H1 (cell line): ENCODE measurements around the gene ZNF212. TPM values are rescaled to one million over a fixed set of nuclear protein-coding genes. Genes with fewer than 3 reads are reported as not detected.

Experiments used
- BCL11A ChIP-seq, 2 experiments: IDR thresholded peaks; one replicate each; pipeline ENCODE4 v1.6.1; 2011; ENCODE audit warnings: low read depth in 2 of 2, low read length in 2 of 2, mild to moderate bottlenecking in 2 of 2
- BRCA1 ChIP-seq: IDR thresholded peaks from 2 replicates; pipeline ENCODE4 v1.6.1; 2012; ENCODE audit warnings: low read depth, low read length, improper control_type of control experiment
- FOSL1 ChIP-seq: IDR thresholded peaks from 2 replicates; pipeline ENCODE4 v1.6.1; 2011; ENCODE audit warnings: mild to moderate bottlenecking, low read depth, low read length, moderate library complexity; ENCODE audit not compliant: insufficient read depth
- MAFK ChIP-seq: IDR thresholded peaks from 2 replicates; pipeline ENCODE4 v1.6.1; 2012; ENCODE audit warnings: low read depth, mild to moderate bottlenecking, improper control_type of control experiment, low read length
- ZNF274 ChIP-seq: IDR thresholded peaks from 2 replicates; pipeline ENCODE4 v1.7.0; 2012; ENCODE audit warnings: low read length, borderline replicate concordance; ENCODE audit errors: extremely low read depth
- polyA plus RNA-seq, 7 experiments: library from polyadenylated mRNA; depleted of rRNA in 3 of 7; stranded (reverse) in 5 of 7; unstranded in 2 of 7; fragments of >200 nt in 5 of 7; fragments of 200-250 nt in 2 of 7; gene quantifications; 1 replicate in 5 of 7; 2 replicates in 1 of 7; 4 replicates in 1 of 7; pipeline versions ENCODE4 v1.2.1 to v1.2.3, GENCODE V29; 2011 to 2013; ENCODE audit warnings: missing spikeins in 2 of 7, mixed read lengths in 2 of 7
- total RNA-seq: library from RNA; stranded (reverse); fragmentation: NEBNext Ultra II Directional; extraction: Animal tissue kit (Norgen Biotek cat#: 25700); gene quantifications from 2 replicates; pipeline ENCODE4 v1.2.1, GENCODE V29; 2021

The ZNF212 gene
- total and polyA plus RNA-seq, 2 of the 8 experiments (the other 6 are each of a cell fraction or from before 2014, with no cell fraction given), result 6.7 to 19.3 TPM

- TF ChIP-seq MAFK (no peak), FOSL1 (no peak), BCL11A (IDR thresholded peaks at IDR 0.05; ENCODE audit: low read depth in 2 of 2, low read length in 2 of 2) (no peak), ZNF274 (no peak), BRCA1 (no peak)
These were observed 40.7 kb downstream of the ZNF212 start (continued) for GRCh38 chr7:149280151-149280550.
